A673 (cell line): Measurements from ENCODE around the gene SELENOK. TPM values are rescaled to one million over a fixed set of nuclear protein-coding genes. Genes with fewer than 3 reads are reported as not detected.

Source experiments
- BruUV-seq: library from RNA; stranded (reverse); fragments of 400-500 nt; replicated peaks from 2 replicates; lab custom pipeline; 2021; lab: Mats Ljungman, UMichigan
- CTCF ChIA-PET: fragments of 300-600 bp; sonication (Branson Sonifier 250); formaldehyde crosslinking; loops from one replicate; lab custom pipeline; 2022; ENCODE audit warnings: antibody characterized with exemption; lab: Charles Lee
- POLR2A ChIA-PET: fragments of 300-600 bp; sonication (Branson Sonifier 250); formaldehyde crosslinking; loops from one replicate; lab custom pipeline; 2022; ENCODE audit warnings: antibody characterized with exemption; ENCODE audit not compliant: low non-redundant PET; lab: Charles Lee
- DNase-seq: peaks from one replicate; pipeline ENCODE4 v3.0.0-alpha.2; 2015; ENCODE audit warnings: low spot score
- H3K27ac ChIP-seq: fragments of 200-600 bp; sonication (generic); 2 replicates; pipeline ENCODE4 v1.5.1; 2016; ENCODE audit warnings: mixed run types, low read depth, mild to moderate bottlenecking, mixed read lengths, antibody characterized with exemption, low read length; ENCODE audit not compliant: poor library complexity, severe bottlenecking
- H3K27me3 ChIP-seq: fragments of 200-600 bp; sonication (generic); replicated peaks from 2 replicates; pipeline ENCODE4 v1.6.1; 2017; ENCODE audit warnings: mixed run types, low read depth, mild to moderate bottlenecking, mixed read lengths, antibody characterized with exemption, low read length; ENCODE audit not compliant: insufficient read depth, poor library complexity
- H3K36me3 ChIP-seq: fragments of 200-600 bp; sonication (generic); 2 replicates; pipeline ENCODE4 v1.6.1; 2016; ENCODE audit warnings: mixed run types, mild to moderate bottlenecking, mixed read lengths, antibody characterized with exemption, low read length; ENCODE audit not compliant: insufficient read depth, poor library complexity, severe bottlenecking
- H3K4me1 ChIP-seq: fragments of 200-600 bp; sonication (generic); 2 replicates; pipeline ENCODE4 v1.6.1; 2017; ENCODE audit warnings: mixed run types, mild to moderate bottlenecking, mixed read lengths, antibody characterized with exemption, low read length; ENCODE audit not compliant: insufficient read depth, poor library complexity, severe bottlenecking
- H3K4me3 ChIP-seq: fragments of 200-600 bp; sonication (generic); 2 replicates; pipeline ENCODE4 v1.5.1; 2016; ENCODE audit warnings: low read depth, mixed run types, mild to moderate bottlenecking, mixed read lengths, low read length; ENCODE audit not compliant: poor library complexity, severe bottlenecking
- H3K9me3 ChIP-seq: fragments of 200-600 bp; sonication (generic); 2 replicates; pipeline ENCODE4 v1.6.1; 2016; ENCODE audit warnings: mixed run types, low read depth, mild to moderate bottlenecking, mixed read lengths, antibody characterized with exemption, low read length; ENCODE audit not compliant: poor library complexity, severe bottlenecking
- EZH2 ChIP-seq: fragments of 200-600 bp; sonication (generic); IDR thresholded peaks from 2 replicates; pipeline ENCODE4 v1.6.1; 2017; ENCODE audit warnings: borderline replicate concordance, low read depth, mild to moderate bottlenecking, mixed read lengths, antibody characterized with exemption, low read length; ENCODE audit not compliant: poor library complexity, severe bottlenecking
- intact Hi-C: fragments of 100-400 bp; cut with micrococcal nuclease; formaldehyde crosslinking; loops from one replicate; pipeline ENCODE4 v1.10.0; 2022; ENCODE audit not compliant: unreplicated experiment
- total RNA-seq: library from RNA; stranded (reverse); gene quantifications from 2 replicates; pipeline ENCODE4 v1.2.3, GENCODE V29; 2021
- TF ChIP-seq, protein P1 (sequence below): fragments of 300-800, 200-600 bp; sonication (generic); conservative IDR thresholded peaks from 2 replicates; pipeline ENCODE4 v1.5.1; 2017; ENCODE audit warnings: low read depth, mild to moderate bottlenecking, antibody characterized with exemption, low read length, moderate library complexity, mixed read lengths

Gene SELENOK
- total RNA-seq, 1 experiment from 2014 or later = 19.9 TPM

- H3K27ac ChIP-seq = no peak overlapping the region
- no peaks in the 10 kb centered on the region for H3K4me1 ChIP-seq
- intact Hi-C loops = no loop called here
- no peaks in the 10 kb centered on the region for H3K36me3 ChIP-seq
- H3K4me3 ChIP-seq = no peak overlapping the region
- ChIA-PET POLR2A (interaction anchor here (0.6 kb wide), 1 partner anchor 255 kb away, joined by 3 read pairs; no protein-coding TSS in a partner anchor), CTCF (no interaction called here)
- TF ChIP-seq, protein P1, sequence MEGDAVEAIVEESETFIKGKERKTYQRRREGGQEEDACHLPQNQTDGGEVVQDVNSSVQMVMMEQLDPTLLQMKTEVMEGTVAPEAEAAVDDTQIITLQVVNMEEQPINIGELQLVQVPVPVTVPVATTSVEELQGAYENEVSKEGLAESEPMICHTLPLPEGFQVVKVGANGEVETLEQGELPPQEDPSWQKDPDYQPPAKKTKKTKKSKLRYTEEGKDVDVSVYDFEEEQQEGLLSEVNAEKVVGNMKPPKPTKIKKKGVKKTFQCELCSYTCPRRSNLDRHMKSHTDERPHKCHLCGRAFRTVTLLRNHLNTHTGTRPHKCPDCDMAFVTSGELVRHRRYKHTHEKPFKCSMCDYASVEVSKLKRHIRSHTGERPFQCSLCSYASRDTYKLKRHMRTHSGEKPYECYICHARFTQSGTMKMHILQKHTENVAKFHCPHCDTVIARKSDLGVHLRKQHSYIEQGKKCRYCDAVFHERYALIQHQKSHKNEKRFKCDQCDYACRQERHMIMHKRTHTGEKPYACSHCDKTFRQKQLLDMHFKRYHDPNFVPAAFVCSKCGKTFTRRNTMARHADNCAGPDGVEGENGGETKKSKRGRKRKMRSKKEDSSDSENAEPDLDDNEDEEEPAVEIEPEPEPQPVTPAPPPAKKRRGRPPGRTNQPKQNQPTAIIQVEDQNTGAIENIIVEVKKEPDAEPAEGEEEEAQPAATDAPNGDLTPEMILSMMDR = no peak
- no peak for TF ChIP-seq EZH2
- H3K9me3 ChIP-seq = no peaks in the 10 kb centered on the region
- H3K27me3 ChIP-seq = no peaks in the 10 kb centered on the region
- no peak for DNase-seq
- no TSS peak for BruUV-seq
Measured at GRCh38 chr3:53858096-53858741, 33.4 kb downstream of the SELENOK start.

- Histone ChIP-seq H3K27me3 (no peaks in the 10 kb centered on the region), H3K27ac (no peak overlapping the region), H3K4me1 (no peaks in the 10 kb centered on the region), H3K36me3 (no peaks in the 10 kb centered on the region), H3K4me3 (no peak overlapping the region), H3K9me3 (no peaks in the 10 kb centered on the region)
- no TSS peak for BruUV-seq
- ChIA-PET POLR2A (no interaction called here), CTCF (no interaction called here)
- intact Hi-C loops = no loop called here
- no peak for DNase-seq
- TF ChIP-seq EZH2 = no peak
- TF ChIP-seq, protein P1 = no peak
Measured at GRCh38 chr3:53856964-53857363, 34.7 kb downstream of the SELENOK start.

DNA sequence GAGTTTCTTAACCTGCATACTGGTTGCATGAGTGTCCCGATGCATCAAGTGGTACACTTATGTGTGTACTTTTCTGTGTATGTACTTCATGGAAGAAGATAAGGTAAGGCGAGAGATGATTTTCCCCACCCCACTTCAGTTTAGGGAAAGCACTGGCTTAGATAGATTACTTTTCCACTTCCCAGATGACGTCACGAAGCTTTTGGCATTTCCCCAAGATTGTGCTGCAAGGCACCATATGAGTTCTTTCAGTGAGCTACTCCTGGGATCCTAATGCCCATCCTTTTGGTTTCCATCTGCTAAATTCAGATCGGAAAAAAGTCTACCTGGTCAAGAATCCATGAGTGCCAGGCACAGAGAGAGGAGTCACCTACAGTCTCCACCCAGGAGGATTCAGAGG lies 40.8 kb downstream of the SELENOK start:
- peak; percentile 8 for DNase-seq

More for the DNA sequence above, 40.8 kb downstream of the SELENOK start:
- H3K27ac ChIP-seq = no peak overlapping the region
- peaks cover 22% of the 10 kb centered on the region for H3K27me3 ChIP-seq
- ChIA-PET CTCF (no interaction called here), POLR2A (no interaction called here)
- H3K4me1 ChIP-seq = no peaks in the 10 kb centered on the region
- H3K9me3 ChIP-seq = no peaks in the 10 kb centered on the region
- TF ChIP-seq, protein P1 = no peak
- no peak for TF ChIP-seq EZH2
- no TSS peak for BruUV-seq
- no peak overlapping the region for H3K4me3 ChIP-seq
- no peaks in the 10 kb centered on the region for H3K36me3 ChIP-seq
- intact Hi-C loops = no loop called here
